Stimulated activated CD4-positive, alpha-beta T cell treated with anti-CD3 and anti-CD28 coated beads, Interleukin-15, amount 100 ng/mL, for 48 hours (primary cell): ENCODE results near the gene CHCHD6.

Experiments
- DNase-seq, 2 donors: peaks; one replicate each; pipeline ENCODE4 v3.0.0-alpha.2; 2020; ENCODE audit warnings: low read depth in 2 of 2

CHCHD6 gene

DNA sequence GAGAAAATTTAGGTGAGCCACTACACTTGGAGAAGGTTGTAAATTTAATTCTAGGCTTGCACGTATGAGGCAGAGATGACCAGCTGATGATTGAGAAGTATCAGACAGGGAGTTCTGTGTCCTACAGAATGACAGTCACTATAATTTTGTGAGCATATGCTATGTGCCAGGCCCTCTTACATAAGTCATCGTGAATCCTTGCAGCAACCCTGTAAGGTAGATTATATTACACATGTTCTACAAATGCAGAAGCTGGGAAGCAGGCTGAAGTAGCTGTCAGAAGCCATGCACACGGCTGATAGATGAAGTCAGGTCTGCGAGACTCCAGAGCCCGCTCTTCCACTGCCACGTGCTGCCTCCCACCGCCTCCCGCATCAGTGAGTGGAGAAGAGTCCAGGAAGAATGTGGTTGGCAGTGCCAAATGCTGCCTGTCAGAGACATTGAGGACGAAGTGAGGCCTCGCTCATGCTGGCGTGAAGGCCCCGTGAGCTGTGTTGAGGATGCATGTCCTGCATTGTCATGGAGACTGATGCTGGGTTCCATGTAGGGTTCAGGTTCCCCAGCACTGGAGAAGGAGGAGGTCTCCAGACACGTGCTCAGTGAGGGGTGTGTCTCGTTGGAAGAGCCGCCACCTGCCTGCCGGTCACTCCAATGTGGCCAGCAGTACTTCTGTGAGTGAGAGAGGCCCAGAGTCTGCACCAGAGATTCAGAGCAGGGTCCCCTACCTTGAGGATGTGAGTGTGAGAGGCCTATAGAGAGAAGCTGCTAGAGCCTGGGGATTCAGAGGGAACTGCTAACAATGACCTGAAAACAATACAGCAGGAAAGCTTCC, 155.6 kb downstream of the CHCHD6 start:
- DNase-seq: no peak

DNA sequence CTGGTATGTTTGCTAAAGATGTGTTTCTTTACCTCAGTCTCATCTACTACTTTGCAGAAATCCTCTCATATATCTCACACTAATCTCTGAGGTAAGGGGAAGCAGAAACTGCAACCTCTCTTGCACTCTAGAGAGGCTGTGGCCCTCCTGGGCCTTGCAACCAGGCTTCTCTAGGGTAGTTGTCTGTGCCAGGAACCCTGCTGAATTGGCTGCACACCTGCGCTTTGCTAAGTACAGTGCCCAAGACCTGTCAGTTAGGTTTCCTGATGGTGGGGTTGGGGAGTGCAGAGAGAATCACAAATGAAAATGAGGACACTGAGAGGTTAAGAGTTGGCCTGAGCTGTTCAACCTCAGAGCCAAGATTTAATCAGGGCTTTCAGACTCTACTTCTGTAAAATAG, 161.7 kb downstream of the CHCHD6 start:
- DNase-seq: no peak

DNA sequence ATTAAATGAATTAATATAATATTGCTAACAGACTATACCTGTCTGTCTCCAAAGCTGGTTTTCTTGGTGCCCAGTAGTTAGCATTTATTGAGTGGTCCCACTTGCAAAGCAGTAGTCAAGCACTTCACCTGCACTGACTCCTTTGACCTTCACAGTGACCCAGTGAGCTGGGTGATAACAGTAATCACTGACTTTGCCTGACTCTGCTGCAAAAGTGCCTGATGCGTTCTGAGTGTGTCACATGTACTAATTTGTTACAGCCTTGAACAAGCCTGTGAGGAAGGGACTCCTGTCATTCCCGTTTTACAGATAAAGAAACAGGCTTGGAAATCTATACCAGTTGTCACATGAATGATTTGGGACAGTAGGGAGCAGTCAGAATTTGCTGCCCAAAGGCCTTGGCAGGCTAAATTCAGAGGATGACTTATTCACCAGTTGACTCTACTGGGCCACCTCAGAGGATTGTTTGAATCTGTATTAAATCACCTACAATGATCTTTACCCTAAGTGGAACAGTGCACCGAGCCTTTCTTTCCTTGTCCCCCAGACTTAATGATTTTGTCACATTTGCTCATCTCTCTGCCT, 162.2 kb downstream of the CHCHD6 start:
- DNase-seq: no peak

DNA sequence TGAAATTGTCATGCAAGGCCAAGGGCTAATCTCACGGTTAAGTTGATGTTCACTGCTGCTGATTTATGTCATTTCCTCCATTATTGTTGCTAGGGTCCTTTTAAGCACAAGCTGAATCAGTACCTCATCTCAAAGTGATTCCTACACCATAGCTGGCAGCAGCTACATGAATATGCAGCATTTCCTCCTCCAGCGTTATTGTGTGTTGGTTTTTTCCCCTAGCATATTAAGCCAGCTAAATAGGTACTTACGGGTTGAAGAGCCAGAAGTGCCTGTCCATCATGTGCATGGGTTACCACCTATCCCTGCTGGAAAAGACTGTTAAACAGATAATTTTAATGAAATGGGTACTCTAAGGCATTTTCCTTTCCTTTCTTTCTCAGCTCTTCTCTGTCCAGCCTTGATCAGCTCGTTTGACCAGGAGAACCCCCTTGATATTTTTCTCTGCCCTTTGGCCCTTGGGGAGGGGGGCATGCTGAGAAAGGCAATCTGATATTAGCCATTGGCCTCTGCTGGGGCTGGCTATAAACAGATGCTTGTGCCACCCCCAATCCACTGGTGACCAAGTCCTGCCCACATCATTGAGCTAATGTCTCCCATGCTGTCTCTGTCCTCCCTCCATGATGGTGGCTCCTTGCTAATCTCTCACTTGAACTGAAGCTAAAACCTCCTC, 163.3 kb downstream of the CHCHD6 start:
- no peak for DNase-seq

DNA sequence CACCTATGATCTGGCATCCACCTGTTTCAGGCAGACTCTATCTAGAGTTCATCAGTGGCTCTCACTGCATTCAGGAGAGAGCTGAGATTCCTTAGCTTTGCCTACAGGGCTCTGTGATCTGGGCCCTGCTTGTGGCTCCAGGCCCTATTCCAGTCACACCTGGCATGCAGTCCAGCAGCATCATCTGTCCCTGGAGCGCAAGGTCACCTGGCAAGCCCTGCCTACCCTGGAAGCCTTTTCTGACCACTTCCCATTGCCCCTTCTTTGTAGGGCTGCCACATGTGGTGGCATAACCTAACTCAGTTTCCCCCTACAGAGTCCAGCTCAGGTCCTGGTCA, 163.8 kb downstream of the CHCHD6 start:
- no peak for DNase-seq

DNA sequence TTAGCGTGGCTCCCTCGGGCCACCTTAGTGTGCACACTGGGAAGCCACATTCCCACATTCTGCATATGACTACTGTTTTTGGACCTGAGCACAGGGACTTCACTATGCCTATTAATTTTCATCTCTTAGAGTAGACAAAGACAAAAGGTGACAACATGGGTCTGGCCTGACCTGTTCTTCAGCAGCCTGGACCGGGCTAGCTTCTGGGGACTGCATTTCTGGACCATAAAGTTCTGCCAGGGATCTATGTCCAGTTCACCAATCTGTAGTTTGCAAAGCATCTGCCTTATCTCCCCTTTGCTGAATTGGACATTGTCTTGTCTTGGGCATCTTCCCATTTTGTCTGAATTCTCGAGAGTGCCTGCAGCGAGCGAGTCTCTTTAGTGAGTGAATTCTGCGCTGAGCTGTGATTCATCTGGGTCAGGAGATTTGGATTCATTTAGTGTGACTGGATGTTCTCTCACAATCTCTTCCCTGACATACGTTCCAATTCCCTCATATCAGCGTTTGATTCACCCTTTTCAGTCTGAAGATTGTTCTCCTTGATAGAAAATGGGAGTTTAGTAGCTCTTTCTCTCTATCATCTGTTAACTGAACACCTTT, 166.7 kb downstream of the CHCHD6 start:
- DNase-seq: no peak

DNA sequence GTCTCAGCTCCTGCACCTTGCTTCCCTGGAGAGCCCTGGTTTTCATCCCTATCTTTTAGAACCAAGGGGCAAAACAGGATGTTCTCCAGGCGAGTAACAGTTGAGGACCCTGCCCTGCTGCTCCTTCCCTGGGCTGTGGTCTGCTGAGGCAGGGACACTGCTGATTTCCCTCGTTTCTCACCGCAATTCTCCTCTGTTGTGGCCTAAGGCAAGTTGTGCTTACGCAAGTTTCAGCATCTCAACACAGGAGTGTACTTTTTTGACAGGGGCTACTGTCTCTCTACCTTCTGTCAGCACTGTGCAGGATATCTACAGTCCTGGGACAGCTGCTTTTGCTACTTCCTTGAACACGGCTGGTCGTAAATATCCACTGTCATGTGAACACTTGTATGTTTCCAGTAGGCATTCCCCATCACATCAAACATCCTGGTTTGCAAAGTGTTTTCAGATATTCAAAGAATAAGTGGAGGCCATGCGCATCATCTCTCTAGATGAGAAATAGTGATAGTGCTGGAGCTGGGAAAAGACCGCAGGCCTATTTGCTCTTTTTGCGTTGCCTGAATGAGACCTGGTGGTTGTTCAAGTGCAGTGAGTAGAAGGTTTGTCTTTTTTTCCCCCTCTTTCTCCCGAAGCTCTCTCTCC, 168.8 kb downstream of the CHCHD6 start:
- no peak for DNase-seq

DNA sequence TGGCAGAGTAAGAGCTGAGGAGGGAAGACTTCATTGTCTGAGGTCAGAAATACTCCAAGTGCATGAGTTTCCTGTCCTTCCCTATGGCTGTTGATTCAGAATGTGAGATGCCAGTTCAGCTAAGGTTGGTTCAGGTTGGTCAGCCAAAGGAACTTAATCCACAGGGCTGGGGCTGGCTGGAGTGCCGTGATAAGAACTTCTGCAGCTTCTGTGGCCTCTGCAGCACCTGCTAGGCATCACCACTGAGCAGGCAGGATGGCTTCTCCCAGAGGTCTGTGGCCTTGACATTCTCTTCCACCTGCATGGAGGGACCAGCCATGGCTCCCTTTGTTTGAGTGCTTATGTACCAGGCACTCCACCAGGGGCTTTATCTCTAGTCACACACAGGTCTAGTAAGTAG, 169.4 kb downstream of the CHCHD6 start:
- DNase-seq: no peak

DNA sequence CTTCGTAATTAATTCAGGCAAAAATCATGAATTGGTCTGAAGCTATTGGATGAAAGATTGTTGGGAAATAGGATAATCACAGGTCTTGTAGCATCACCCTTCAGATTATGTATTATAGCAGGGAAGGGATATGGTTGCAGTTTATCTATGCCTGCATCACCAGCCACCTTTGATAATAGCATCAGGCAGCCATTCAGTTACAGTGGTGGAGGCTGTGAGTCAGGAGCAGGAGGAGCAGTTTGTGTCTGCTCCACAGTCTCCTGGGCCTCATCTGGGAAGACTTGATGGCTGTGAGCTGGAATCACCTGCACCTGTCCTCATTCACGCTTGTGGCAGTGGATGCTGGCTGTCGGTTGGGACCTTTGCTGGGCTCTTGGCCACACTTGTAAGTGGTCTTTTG, 174.6 kb downstream of the CHCHD6 start:
- no peak for DNase-seq

DNA sequence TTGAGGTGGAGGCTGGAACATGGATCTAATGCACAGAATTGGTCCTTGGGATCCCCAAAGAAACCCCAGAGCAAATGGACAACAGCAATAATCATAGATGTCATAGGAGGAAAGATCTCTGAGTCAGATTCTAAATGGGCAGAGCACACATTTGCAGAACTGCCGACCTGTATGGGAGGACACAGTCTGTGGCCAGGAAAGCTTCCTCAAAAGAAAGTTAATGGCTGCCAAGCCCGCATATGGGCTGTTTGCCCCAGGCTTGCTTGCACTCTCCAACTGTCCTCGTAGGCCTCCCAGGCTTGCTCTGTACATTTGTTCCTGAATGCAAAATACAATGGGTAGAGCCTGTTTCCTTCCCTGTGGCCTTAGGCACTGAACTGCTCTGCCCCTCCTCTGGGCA, 176.9 kb downstream of the CHCHD6 start:
- DNase-seq: no peak

DNA sequence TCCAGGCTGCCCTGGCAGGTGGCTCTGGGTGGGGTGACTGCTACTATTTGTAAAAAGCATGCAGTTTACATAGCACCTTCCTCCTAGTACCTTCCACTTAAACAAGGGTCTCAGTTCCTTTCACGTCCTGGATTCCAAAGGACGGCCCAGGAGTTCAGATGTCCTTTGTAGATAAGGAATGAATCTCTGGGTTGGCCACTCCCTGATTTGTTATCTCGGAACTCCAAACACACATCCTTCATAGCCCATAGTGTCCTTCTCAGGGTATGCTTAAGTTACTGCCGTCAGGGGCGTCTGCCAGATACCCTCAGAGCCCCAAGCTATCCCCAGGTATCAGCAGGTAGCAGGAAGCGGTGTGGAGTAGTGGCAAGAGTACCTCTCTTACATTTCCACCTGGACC, 177.8 kb downstream of the CHCHD6 start:
- no peak for DNase-seq

DNA sequence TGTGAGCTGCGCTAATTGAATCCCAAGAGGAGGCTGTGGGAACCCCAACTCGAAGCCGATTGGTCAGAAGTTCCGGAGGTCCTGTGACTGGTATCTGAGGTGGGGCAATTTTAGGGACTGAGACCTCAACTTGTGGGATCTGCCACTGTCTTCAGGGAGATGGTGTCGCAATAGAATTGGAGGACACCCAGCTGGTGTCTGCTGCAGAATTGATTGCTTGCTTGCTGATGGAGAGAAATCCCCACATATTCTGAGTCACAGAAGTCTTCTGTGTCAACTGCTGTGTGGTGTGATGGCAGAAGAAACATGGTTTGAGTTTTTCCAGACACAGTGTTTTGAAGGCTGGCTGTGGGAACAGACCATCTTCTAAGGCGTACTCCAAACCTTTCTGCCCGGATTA, 179.2 kb downstream of the CHCHD6 start:
- no peak for DNase-seq

DNA sequence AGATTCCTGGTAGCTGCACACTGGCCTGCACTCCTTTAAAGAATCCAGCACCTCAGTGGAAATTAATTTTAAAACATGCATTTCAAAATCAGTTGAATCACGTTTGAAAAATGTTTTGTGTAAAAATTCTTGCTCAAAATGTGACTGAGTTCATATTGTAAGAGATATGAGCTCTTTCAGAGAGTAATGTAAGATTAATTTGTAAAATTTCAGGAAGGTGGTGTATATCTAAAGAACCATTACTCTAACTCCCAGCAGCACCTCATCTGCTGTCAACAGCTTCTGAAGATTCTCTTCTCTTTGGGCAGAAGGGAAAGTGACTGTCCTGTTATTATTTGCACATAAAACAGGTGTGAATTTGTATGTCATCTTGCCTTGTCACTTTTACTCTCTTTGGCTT, 181.4 kb downstream of the CHCHD6 start:
- DNase-seq: no peak

DNA sequence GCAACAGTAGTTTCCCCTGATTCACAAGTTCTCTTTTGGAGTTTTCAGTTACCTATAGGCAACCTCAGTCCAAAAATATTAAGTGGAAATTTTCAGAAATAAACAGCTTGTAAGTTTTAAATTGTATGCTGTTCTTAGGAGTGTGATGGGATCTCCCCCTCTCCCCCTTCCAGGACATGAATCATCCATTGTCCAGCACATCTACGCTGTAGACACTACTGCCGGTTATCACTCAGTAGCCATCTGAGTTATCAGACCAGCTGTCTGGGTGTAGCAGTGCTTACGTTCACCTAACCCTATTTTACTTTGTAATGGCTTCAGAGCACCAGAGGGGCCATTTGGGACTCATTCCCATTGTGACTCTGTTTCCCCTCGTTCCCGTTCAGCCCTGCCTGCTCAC, 182.2 kb downstream of the CHCHD6 start:
- DNase-seq: no peak

DNA sequence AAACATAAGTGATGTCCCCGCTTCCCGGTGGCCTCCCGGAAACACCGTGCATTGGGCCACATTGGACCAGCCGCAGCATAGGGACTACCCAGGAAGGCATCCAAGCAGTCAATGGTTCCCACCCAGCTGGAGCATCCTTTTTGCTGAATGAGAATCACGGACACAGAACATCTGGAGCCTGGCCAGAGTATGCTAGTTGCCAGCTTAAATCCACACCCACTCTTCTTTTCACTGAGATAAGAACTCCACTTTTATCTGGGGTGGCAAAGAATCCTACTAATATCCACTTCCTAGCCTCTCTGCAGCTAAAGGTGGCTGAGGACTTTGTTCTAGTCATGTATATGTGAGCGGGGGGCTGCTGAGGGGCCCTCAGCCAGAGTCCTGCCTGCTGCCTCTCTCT, 183.6 kb downstream of the CHCHD6 start:
- DNase-seq: no peak

DNA sequence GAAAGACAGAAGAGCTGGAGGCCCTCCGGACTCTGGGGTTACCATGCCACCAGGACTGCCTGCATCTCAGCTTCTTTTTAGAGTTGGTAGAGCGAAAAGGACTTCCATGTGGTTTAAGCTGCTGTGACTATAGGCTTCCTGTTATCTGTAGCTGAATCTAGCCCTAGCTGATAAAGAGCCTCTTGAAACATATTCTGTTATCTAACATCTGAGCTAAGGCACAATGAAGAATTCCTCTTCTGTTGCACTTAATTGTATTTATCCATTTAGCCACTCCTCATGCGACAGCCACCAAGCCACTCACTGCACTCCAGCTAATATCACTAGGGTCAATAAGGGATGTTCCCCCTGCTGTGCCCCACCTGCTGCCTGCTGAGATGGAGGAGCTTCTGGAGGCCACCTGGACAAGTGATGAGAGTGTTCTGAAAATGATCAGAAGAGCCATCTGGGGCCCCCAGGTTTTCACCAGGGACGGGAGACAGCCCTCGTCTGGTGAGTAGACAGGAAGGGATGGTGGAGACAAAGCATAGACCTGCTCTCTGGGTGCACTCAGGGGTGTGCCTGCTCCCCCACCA, 184.2 kb downstream of the CHCHD6 start:
- no peak for DNase-seq

DNA sequence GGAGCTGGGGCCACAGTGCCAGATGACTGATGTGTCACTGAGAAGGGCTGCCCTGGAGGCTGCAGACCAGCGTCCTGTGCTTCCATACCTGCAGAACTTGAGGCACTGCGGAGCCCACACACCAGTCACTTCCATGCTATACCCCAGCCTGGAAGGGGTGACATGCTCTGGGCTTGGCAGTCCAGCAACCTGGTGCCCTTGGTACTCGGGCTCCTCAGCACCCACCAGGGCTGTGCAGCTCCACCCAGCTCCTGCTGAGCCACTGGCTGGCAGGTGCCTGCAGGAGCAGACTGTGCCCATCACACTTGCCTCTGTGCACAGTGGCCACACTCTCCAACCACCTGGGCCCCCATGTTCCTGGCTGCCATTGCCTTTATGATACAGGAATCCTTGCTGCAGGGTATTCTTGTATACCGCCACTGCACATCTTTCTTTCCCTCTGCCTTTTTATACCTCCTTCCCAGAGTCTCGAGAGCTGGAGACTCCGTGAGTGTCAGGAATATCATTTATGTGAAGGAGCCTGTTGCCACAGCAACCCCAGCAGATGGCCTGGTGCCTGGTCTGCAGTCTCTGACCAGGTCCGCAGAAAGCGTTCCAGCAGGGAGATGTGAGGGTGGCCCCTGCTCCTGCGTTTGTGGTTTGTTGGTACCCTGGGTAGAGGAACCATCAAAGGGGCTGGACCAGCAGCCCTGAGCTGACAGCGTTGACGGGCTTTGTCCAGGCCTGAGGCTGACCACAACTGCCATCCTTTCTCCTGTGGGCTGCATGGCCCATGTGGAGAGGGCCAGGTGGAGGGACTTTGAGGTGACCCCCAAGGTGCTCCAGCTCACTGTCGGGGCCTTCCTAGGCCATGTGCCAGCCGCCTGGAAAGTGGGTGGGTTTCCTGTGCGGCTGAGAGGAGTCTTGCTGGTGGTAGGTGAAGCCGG, 185.5 kb downstream of the CHCHD6 start:
- DNase-seq: no peak

DNA sequence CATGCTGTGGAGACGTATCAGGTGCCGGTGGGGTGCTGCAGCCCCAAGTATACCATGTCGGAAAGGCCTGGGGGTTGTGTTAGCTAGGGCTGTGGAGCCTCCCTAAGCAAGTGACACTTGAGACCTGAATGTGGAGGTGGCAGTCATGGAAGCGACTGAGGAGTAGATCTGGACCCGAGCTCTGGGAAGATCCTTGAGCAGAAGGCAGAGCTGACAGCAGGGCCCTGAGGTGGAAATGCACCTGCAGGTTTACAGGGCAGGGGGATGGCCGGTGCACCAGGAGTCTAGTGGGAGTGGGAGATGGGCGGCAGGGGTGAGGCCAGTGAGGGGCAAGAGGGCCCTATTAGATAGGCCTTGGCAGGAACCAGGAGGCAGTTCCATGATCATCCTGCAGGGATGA, 187.1 kb downstream of the CHCHD6 start:
- no peak for DNase-seq

DNA sequence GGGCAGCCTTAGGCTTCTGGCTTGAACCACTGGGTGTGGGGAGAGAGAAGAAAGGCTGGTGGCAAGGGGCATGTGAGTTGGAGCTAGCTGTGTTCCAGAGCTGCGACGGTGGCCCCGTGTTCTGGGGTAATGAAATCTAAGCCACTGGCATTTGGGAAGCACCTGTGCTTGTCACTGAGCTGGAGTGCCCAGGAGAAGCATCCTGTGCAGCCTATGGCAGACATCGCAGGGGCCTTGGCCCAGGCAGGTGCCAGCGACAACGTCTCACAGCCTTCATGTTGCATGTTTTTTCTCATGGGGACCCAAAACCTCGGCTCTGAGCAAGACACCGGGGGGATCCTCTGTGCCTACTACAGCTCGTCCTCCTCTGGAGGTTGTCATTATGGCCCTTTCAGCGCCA, 187.8 kb downstream of the CHCHD6 start:
- no peak for DNase-seq

DNA sequence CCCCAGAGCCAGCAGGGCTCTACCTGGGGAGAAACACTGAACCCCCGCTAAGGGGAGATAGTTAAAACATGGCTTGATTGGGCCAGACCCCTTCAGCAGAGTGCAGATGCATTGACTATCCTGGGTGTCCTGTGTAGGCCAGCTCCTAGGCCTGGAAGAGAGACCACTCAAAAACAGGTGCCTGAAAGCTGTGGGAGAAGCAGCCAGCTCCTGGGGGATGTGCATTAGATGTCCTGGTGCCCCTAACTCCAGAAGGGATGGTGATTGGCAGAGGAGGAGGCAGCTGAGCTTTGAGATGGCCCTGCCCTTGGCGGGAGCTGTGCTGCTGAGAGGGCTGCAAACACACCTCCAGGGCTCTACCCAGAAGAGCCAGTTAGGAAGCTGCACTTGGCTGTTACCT, 189.6 kb downstream of the CHCHD6 start:
- no peak for DNase-seq

DNA sequence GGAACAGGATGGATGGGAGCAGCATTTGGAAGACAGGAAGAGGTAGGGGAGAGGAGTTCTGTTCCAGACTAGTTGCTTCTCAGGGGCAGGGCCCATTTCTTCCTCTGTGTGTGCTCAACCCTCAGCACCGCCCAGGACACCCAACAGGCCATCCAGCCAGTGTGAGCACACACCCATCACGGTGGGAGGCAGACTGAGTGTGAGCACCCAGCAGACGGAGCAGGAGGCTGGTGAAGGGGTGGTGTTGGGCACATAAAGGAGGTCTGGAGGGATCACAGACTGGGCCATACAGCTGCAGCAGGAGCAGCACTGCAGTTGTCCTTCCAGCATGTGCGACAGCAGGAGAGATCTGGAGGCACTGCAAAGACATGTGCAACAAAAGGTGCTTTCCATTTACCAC, 190.4 kb downstream of the CHCHD6 start:
- DNase-seq: no peak
